SK-N-MC (cell line): Measurements from ENCODE around the gene PAFAH1B1.

Source experiments
- EZH2 ChIP-seq: fragments of 200-600 bp; sonication (generic); IDR thresholded peaks from one replicate; pipeline ENCODE4 v1.6.1; 2017; ENCODE audit warnings: antibody characterized with exemption
- FOXP2 ChIP-seq: optimal IDR thresholded peaks from 2 replicates; pipeline ENCODE3; 2011; ENCODE audit warnings: mild to moderate bottlenecking, moderate library complexity; ENCODE audit not compliant: insufficient read depth; ENCODE audit errors: extremely low read length, control extremely low read depth
- POLR2AphosphoS5 ChIP-seq: IDR thresholded peaks from 2 replicates; pipeline ENCODE4 v1.6.1; 2012; ENCODE audit warnings: mild to moderate bottlenecking, low read depth, low read length, borderline replicate concordance

GRCh38 chr17:2634361-2634960 is 41.0 kb downstream of the PAFAH1B1 start:
- TF ChIP-seq EZH2 (no peak), POLR2AphosphoS5 (no peak), FOXP2 (no peak)
